HCT116 (cell line): Measurements from ENCODE around the gene CYB5D1. TPM values are rescaled to one million over a fixed set of nuclear protein-coding genes. Genes with fewer than 3 reads are reported as not detected.
A peak's percentile ranks its signal among the peaks of the same experiment; 100 is the strongest.

Source experiments
- ATAC-seq: fragments of 200-7000 bp; cut with Tn5 transposase; 2 replicates; pipeline ENCODE4 v1.9.1; 2020; ENCODE audit warnings: mild to moderate bottlenecking, moderate library complexity
- BruUV-seq: library from RNA; stranded (reverse); fragments of 400-500 nt; replicated peaks from 2 replicates; lab custom pipeline; 2021; lab: Mats Ljungman, UMichigan
- CTCF ChIA-PET: fragments of 300-600 bp; sonication (Branson Sonifier 250); formaldehyde crosslinking; loops from one replicate; lab custom pipeline; 2021; ENCODE audit warnings: antibody characterized with exemption; lab: Charles Lee
- POLR2A ChIA-PET: fragments of 300-600, 350-600 bp; sonication (Branson Sonifier 250); formaldehyde crosslinking; loops from one replicate; lab custom pipeline; 2021; ENCODE audit warnings: antibody characterized with exemption; lab: Charles Lee
- RAD21 ChIA-PET, 2 experiments: fragments of 300-600 bp; sonication (Branson Sonifier 250); formaldehyde crosslinking; loops; one replicate each; lab custom pipeline; 2023; ENCODE audit warnings: low total read pairs in 2 of 2; ENCODE audit not compliant: uncharacterized antibody in 2 of 2, unreplicated experiment in 2 of 2, low non-redundant PET in 1 of 2; lab: Charles Lee
- DNase-seq: peaks from one replicate; pipeline ENCODE4 v3.0.0-alpha.2; 2010; ENCODE audit warnings: low read depth, low spot score
- H2AFZ ChIP-seq: fragments of 200-600 bp; shearing (Covaris generic), sonication (generic); 2 replicates; pipeline ENCODE4 v1.6.1; 2017; ENCODE audit warnings: low read depth, mixed run types, mixed read lengths, antibody characterized with exemption, low read length; ENCODE audit not compliant: poor library complexity, severe bottlenecking
- H3K27ac ChIP-seq: 2 replicates; pipeline ENCODE4 v1.5.1; 2012; ENCODE audit warnings: low read depth, low read length
- H3K27me3 ChIP-seq: fragments of 200-600 bp; sonication (generic); 2 replicates; pipeline ENCODE4 v1.6.1; 2016; ENCODE audit warnings: mixed run types, low read length, mixed read lengths; ENCODE audit not compliant: insufficient read depth
- H3K36me3 ChIP-seq, 2 experiments: fragments of 200-500 bp in 1 of 2; fragments of 200-600 bp in 1 of 2; sonication (Bioruptor generic) in 1 of 2; sonication (generic) in 1 of 2; 2 replicates each; pipeline versions ENCODE4 v1.5.1 to v1.6.1; 2014 to 2016; ENCODE audit warnings: low read length in 2 of 2, inconsistent platforms in 1 of 2, mixed read lengths in 1 of 2, mixed run types in 1 of 2; ENCODE audit not compliant: insufficient read depth in 2 of 2, control insufficient read depth in 1 of 2
- H3K4me1 ChIP-seq, 2 experiments: fragments of 200-600 bp in 1 of 2; sonication (generic) in 1 of 2; 2 replicates each; pipeline versions ENCODE4 v1.5.1 to v1.6.1; 2012 to 2017; ENCODE audit warnings: low read length in 2 of 2, inconsistent platforms in 1 of 2, mild to moderate bottlenecking in 1 of 2, mixed read lengths in 1 of 2, mixed run types in 1 of 2, moderate library complexity in 1 of 2; ENCODE audit not compliant: insufficient read depth in 2 of 2, control insufficient read depth in 1 of 2
- H3K4me2 ChIP-seq: fragments of 200-600 bp; sonication (generic); 2 replicates; pipeline ENCODE4 v1.6.1; 2017; ENCODE audit warnings: mixed run types, low read length, mixed read lengths
- H3K4me3 ChIP-seq, 2 experiments: fragments of 200-600 bp in 1 of 2; sonication (generic) in 1 of 2; replicated peaks in 1 of 2; 2 replicates each; pipeline ENCODE4 v1.5.1; 2011 to 2016; ENCODE audit warnings: low read length in 2 of 2, control low read depth in 1 of 2, low read depth in 1 of 2, mild to moderate bottlenecking in 1 of 2, mixed read lengths in 1 of 2, mixed run types in 1 of 2
- H3K79me2 ChIP-seq: fragments of 200-600 bp; sonication (generic); 2 replicates; pipeline ENCODE4 v1.6.1; 2017; ENCODE audit warnings: mild to moderate bottlenecking, mixed run types, low read length, moderate library complexity, mixed read lengths; ENCODE audit not compliant: insufficient read depth
- H3K9ac ChIP-seq: fragments of 200-600 bp; sonication (generic); 2 replicates; pipeline ENCODE4 v1.6.1; 2016; ENCODE audit warnings: low read length, mixed read lengths
- H3K9me2 ChIP-seq: fragments of 200-600 bp; sonication (generic), shearing (Covaris generic); 2 replicates; pipeline ENCODE4 v1.6.1; 2017; ENCODE audit warnings: mixed run types, mild to moderate bottlenecking, moderate library complexity; ENCODE audit not compliant: insufficient read depth
- H3K9me3 ChIP-seq, 2 experiments: fragments of 200-500 bp in 1 of 2; fragments of 200-600 bp in 1 of 2; sonication (Bioruptor generic) in 1 of 2; sonication (generic) in 1 of 2; 2 replicates each; pipeline ENCODE4 v1.6.1; 2014 to 2017; ENCODE audit warnings: low read length in 2 of 2, mixed read lengths in 2 of 2, inconsistent platforms in 1 of 2, low read depth in 1 of 2, mild to moderate bottlenecking in 1 of 2, mixed run types in 1 of 2, moderate library complexity in 1 of 2; ENCODE audit not compliant: control insufficient read depth in 1 of 2, insufficient read depth in 1 of 2
- H4K20me1 ChIP-seq: fragments of 200-600 bp; sonication (generic), shearing (Covaris generic); 2 replicates; pipeline ENCODE4 v1.6.1; 2017; ENCODE audit warnings: mixed run types, mild to moderate bottlenecking, moderate library complexity; ENCODE audit not compliant: insufficient read depth
- CBX3 ChIP-seq: IDR thresholded peaks from 2 replicates; pipeline ENCODE4 v1.6.1; 2012; ENCODE audit warnings: low read depth
- CEBPB ChIP-seq: IDR thresholded peaks from 2 replicates; pipeline ENCODE4 v1.6.1; 2012; ENCODE audit warnings: low read depth
- JUND ChIP-seq: IDR thresholded peaks from 2 replicates; pipeline ENCODE4 v1.6.1; 2012
- POLR2A ChIP-seq: IDR thresholded peaks from 2 replicates; pipeline ENCODE4 v1.7.0; 2011; ENCODE audit warnings: borderline replicate concordance; ENCODE audit not compliant: insufficient read depth, insufficient read length; ENCODE audit errors: extremely low read depth
- POLR2AphosphoS5 ChIP-seq: IDR thresholded peaks from 2 replicates; pipeline ENCODE4 v1.6.1; 2011; ENCODE audit warnings: mild to moderate bottlenecking, low read depth, low read length, moderate library complexity
- RAD21 ChIP-seq: IDR thresholded peaks from 2 replicates; pipeline ENCODE4 v1.6.1; 2012; ENCODE audit warnings: low read depth, mild to moderate bottlenecking
- TCF7L2 ChIP-seq: IDR thresholded peaks from 2 replicates; pipeline ENCODE4 v1.7.0; 2011; ENCODE audit warnings: borderline replicate concordance, inconsistent platforms; ENCODE audit not compliant: insufficient read depth, insufficient read length; ENCODE audit errors: extremely low read depth
- ZFX ChIP-seq: fragments of 450-650 bp; IDR thresholded peaks from 2 replicates; pipeline ENCODE4 v1.6.1; 2017
- intact Hi-C: fragments of 100-400 bp; cut with micrococcal nuclease; formaldehyde crosslinking; loops from 2 replicates; pipeline ENCODE4 v1.10.0; 2022
- total RNA-seq: library from RNA; stranded (reverse); gene quantifications from one replicate; pipeline ENCODE4 v1.2.1, GENCODE V29; 2021; ENCODE audit not compliant: unreplicated experiment
- TF ChIP-seq, protein P1 (sequence below): IDR thresholded peaks from 2 replicates; pipeline ENCODE4 v1.6.1; 2012; ENCODE audit warnings: low read depth

CYB5D1 gene
- total RNA-seq, 1 experiment from 2014 or later = 21.5 TPM

DNA sequence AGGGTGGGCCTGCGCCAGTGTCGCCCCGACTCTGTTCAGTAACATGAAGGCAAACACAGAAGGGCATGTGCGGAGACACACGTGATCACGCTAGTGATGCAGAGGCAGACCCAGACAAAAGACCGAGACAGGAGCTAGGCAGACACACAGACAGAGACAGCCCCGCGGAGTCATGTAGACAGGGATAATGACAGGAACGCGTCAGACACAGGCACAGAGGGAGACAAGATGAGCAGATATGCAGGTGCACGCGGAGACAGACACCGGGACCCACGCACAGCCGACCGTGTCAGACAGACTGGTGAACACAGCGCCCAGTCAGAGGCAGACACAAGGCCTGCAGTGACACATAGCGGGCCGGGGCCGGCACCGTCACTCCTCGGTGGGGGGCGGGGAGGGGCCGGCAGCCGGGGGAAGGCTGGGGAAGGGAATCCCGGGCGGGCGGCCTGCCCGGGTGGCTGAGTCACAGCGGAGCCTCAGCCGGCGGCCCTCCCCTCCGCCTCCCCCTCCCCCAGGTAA lies 16.3 kb upstream of the CYB5D1 start:
- ChIA-PET POLR2A (interaction anchor here (0.6 to 2.5 kb wide), 4 partner anchors 10 to 217 kb away, joined by 3 to 15 read pairs (median 6); partner anchors contain the start of gene NAA38), CTCF (interaction anchor here (0.6 to 1.0 kb wide), 2 partner anchors 147 to 438 kb away, joined by 3 to 4 read pairs; partner anchors contain the start of gene TMEM256), RAD21 (interaction anchor here in 1 of 2 experiments (1.9 kb wide), 1 partner anchor 16 kb away, joined by 4 read pairs; no protein-coding TSS in a partner anchor)
- no peak overlapping the region for H2AFZ ChIP-seq
- peaks cover 0 to 4% of the 10 kb centered on the region in 2 experiments; a peak in 2 of 4 replicates for H3K36me3 ChIP-seq
- intact Hi-C loops = loop anchor here (5.0 kb wide), 1 partner anchor 99 kb away; no protein-coding TSS in a partner anchor
- H3K27ac ChIP-seq = peak overlapping the region; percentile 97
- H3K9ac ChIP-seq = peak overlapping the region; percentile 99
- TF ChIP-seq POLR2A (no peak), ZFX (0 out of 2 replicates have a peak, but pooled peaks have one; percentile 48), POLR2AphosphoS5 (peak; percentile 60)
- no peaks in the 10 kb centered on the region for H3K9me3 ChIP-seq
- H3K27me3 ChIP-seq = no peaks in the 10 kb centered on the region
- peak overlapping the region; percentile 99 for H3K4me2 ChIP-seq
- no TSS peak for BruUV-seq
- H3K4me1 ChIP-seq = peaks cover 41 to 63% of the 10 kb centered on the region in 2 experiments
- H3K79me2 ChIP-seq = peaks cover 61% of the 10 kb centered on the region
- no peaks in the 10 kb centered on the region for H4K20me1 ChIP-seq
- peak; percentile 18 for ATAC-seq
- H3K9me2 ChIP-seq = no peaks in the 10 kb centered on the region
- no peak for DNase-seq
- H3K4me3 ChIP-seq = peak overlapping the region; percentile 92 to 94

DNA sequence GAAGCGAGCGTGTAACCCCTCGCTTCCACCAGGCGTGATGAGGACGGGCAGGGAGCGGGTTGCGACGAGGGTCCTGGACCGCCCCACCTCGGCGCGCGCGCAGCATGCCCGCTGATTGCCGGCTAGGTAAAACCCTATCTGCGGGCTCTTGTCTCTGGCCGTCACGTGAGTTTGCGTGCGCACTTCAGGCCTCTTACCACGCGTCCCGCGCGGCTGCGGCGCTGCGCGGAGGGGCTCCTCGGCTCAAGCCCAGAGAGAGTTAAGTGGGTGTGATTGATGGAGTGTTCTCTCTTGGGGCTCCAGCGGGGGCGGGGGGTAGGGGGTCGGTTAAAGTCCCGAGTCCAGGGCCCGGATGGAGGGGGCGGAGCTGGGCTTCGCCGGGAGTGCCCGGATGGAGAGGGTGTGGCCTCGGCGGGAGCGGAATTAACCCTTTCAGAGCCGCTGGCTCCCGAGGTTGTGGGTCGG lies 15.9 kb upstream of the CYB5D1 start:
- H3K79me2 ChIP-seq = peaks cover 62% of the 10 kb centered on the region
- H4K20me1 ChIP-seq = no peaks in the 10 kb centered on the region
- H3K9ac ChIP-seq = peak overlapping the region; percentile 99
- no peak overlapping the region for H2AFZ ChIP-seq
- ChIA-PET CTCF (interaction anchor here (0.6 to 1.1 kb wide), 3 partner anchors 147 to 438 kb away, joined by 3 to 4 read pairs (median 3); partner anchors contain the start of gene TMEM256), RAD21 (interaction anchor here in 1 of 2 experiments (1.9 kb wide), 1 partner anchor 17 kb away, joined by 4 read pairs; no protein-coding TSS in a partner anchor), POLR2A (interaction anchor here (0.6 to 2.5 kb wide), 6 partner anchors 8 to 217 kb away, joined by 3 to 15 read pairs (median 6); partner anchors contain the start of genes KDM6B and NAA38)
- intact Hi-C loops = loop anchor here (5.0 kb wide), 1 partner anchor 100 kb away; no protein-coding TSS in a partner anchor
- H3K4me2 ChIP-seq = peak overlapping the region; percentile 99
- no peaks in the 10 kb centered on the region for H3K27me3 ChIP-seq
- no peaks in the 10 kb centered on the region for H3K9me3 ChIP-seq
- no peaks in the 10 kb centered on the region for H3K9me2 ChIP-seq
- H3K36me3 ChIP-seq = peaks cover 0 to 9% of the 10 kb centered on the region in 2 experiments; a peak in 3 of 4 replicates
- H3K27ac ChIP-seq = peak overlapping the region; percentile 97
- DNase-seq = peak; percentile 79
- no TSS peak for BruUV-seq
- peak; percentile 26 for ATAC-seq
- peaks cover 41 to 58% of the 10 kb centered on the region in 2 experiments for H3K4me1 ChIP-seq
- TF ChIP-seq CEBPB (no peak), ZFX (peak; percentile 36; the same call in 1 of the 2 replicates), POLR2AphosphoS5 (peak; percentile 25; the same call in 1 of the 2 replicates), CBX3 (no peak), JUND (no peak), RAD21 (no peak), POLR2A (peak; percentile 27), TCF7L2 (peak; percentile 24)
- TF ChIP-seq, protein P1, sequence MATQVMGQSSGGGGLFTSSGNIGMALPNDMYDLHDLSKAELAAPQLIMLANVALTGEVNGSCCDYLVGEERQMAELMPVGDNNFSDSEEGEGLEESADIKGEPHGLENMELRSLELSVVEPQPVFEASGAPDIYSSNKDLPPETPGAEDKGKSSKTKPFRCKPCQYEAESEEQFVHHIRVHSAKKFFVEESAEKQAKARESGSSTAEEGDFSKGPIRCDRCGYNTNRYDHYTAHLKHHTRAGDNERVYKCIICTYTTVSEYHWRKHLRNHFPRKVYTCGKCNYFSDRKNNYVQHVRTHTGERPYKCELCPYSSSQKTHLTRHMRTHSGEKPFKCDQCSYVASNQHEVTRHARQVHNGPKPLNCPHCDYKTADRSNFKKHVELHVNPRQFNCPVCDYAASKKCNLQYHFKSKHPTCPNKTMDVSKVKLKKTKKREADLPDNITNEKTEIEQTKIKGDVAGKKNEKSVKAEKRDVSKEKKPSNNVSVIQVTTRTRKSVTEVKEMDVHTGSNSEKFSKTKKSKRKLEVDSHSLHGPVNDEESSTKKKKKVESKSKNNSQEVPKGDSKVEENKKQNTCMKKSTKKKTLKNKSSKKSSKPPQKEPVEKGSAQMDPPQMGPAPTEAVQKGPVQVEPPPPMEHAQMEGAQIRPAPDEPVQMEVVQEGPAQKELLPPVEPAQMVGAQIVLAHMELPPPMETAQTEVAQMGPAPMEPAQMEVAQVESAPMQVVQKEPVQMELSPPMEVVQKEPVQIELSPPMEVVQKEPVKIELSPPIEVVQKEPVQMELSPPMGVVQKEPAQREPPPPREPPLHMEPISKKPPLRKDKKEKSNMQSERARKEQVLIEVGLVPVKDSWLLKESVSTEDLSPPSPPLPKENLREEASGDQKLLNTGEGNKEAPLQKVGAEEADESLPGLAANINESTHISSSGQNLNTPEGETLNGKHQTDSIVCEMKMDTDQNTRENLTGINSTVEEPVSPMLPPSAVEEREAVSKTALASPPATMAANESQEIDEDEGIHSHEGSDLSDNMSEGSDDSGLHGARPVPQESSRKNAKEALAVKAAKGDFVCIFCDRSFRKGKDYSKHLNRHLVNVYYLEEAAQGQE = no peak
- peak overlapping the region; percentile 92 to 94 for H3K4me3 ChIP-seq
